Suprapubic skin (tissue), 4 donors: ENCODE measurements around the gene HLA-A.

Experiments used
- EP300 ChIP-seq: sonication (generic); formaldehyde crosslinking; IDR thresholded peaks from one replicate; pipeline ENCODE4 v1.6.1; 2017; ENCODE audit warnings: antibody characterized with exemption
- POLR2AphosphoS5 ChIP-seq, 3 donors: sonication (generic); formaldehyde crosslinking; IDR thresholded peaks; one replicate each; pipeline ENCODE4 v1.6.1; 2017; ENCODE audit warnings: antibody characterized with exemption in 3 of 3
- TF ChIP-seq, protein P1 (sequence below), 2 donors: fragments of 200-600 bp in 1 of 2; fragments of 450-650 bp in 1 of 2; sonication (generic) in 1 of 2; IDR thresholded peaks; one replicate each; pipeline ENCODE4 v1.5.1; 2016 to 2019; ENCODE audit warnings: antibody characterized with exemption in 2 of 2, mild to moderate bottlenecking in 1 of 2, moderate library complexity in 1 of 2

DNA sequence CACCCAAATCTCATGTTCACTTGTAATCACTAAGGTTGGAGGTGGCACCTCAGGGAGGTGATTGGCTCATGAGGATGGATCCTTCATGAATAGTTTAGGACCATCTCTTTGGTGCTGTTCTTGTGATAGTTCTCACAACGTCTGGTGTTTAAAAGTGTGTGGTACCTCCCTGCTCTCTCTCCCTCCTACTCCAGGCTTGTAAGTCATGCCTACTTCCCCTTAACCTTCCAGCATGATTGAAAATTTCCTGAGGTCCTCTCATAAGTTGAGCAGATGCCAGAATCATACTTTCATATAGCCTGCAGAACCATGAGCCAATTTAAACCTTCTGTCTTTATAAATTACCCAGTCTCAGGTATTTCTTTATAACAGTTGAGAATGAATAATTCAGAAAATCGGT is 16.6 kb downstream of the HLA-A start:
- TF ChIP-seq EP300 (no peak), POLR2AphosphoS5 (IDR thresholded peaks at IDR 0.05) (no peak)
- TF ChIP-seq, protein P1, sequence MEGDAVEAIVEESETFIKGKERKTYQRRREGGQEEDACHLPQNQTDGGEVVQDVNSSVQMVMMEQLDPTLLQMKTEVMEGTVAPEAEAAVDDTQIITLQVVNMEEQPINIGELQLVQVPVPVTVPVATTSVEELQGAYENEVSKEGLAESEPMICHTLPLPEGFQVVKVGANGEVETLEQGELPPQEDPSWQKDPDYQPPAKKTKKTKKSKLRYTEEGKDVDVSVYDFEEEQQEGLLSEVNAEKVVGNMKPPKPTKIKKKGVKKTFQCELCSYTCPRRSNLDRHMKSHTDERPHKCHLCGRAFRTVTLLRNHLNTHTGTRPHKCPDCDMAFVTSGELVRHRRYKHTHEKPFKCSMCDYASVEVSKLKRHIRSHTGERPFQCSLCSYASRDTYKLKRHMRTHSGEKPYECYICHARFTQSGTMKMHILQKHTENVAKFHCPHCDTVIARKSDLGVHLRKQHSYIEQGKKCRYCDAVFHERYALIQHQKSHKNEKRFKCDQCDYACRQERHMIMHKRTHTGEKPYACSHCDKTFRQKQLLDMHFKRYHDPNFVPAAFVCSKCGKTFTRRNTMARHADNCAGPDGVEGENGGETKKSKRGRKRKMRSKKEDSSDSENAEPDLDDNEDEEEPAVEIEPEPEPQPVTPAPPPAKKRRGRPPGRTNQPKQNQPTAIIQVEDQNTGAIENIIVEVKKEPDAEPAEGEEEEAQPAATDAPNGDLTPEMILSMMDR (IDR thresholded peaks at IDR 0.05): no peak
